Natural killer cell treated with Interleukin-12 subunit alpha and Interleukin-12 subunit beta and Interleukin-15 and Interleukin-18, amount 100 ng/mL, for 72 hours (primary cell): ENCODE data around the gene DDIT3. TPM values are rescaled to one million over a fixed set of nuclear protein-coding genes. Genes with fewer than 3 reads are reported as not detected.
"Not testable (repeated sequence)": the region's sequence is repeated elsewhere in the genome, so short reads cannot be mapped to it uniquely, and the experiment has no call there.

ENCODE experiments used
- ATAC-seq, 2 donors: fragments of 150-1000 bp; cut with Tn5 transposase in 1 of 2; sonication (Bioruptor Pico), chemical (Tn5 transposase) in 1 of 2; 2 replicates each; pipeline ENCODE4 v1.10.0; 2021
- DNase-seq: peaks from one replicate; pipeline ENCODE4 v3.0.0; 2022; ENCODE audit warnings: low spot score
- H3K27ac Mint-ChIP-seq, 2 donors: 1 replicate in 1 of 2; 2 replicates in 1 of 2; pipeline ENCODE4 v1.8.0; 2022; ENCODE audit warnings: mixed read lengths in 2 of 2, mild to moderate bottlenecking in 1 of 2, moderate library complexity in 1 of 2
- H3K27me3 Mint-ChIP-seq, 2 donors: 1 replicate in 1 of 2; 2 replicates in 1 of 2; pipeline ENCODE4 v1.8.0; 2022; ENCODE audit warnings: mixed read lengths in 2 of 2
- H3K36me3 Mint-ChIP-seq: one replicate; pipeline ENCODE4 v1.8.0; 2022; ENCODE audit warnings: mixed read lengths
- H3K4me1 Mint-ChIP-seq, 2 donors: 1 replicate in 1 of 2; 2 replicates in 1 of 2; pipeline ENCODE4 v1.8.0; 2022; ENCODE audit warnings: low read depth in 2 of 2, mixed read lengths in 2 of 2, mild to moderate bottlenecking in 1 of 2
- H3K4me3 Mint-ChIP-seq: one replicate; pipeline ENCODE4 v1.8.0; 2022; ENCODE audit warnings: mixed read lengths
- H3K9me3 Mint-ChIP-seq: 2 replicates; pipeline ENCODE4 v1.8.0; 2022; ENCODE audit warnings: mixed read lengths
- total RNA-seq, 2 donors: library from RNA; stranded (reverse); gene quantifications; one replicate each; pipeline ENCODE4 v1.2.3, GENCODE V29; 2022

Gene DDIT3
- total RNA-seq = 10 to 100 TPM; 22.2 to 39.8 TPM

- DNase-seq (peak; percentile 100), ATAC-seq (peak; percentile 87 to 89)
- H3K36me3 Mint-ChIP-seq = peaks cover 35% of the 10 kb centered on the region
- no peaks in the 10 kb centered on the region for H3K9me3 Mint-ChIP-seq
- peak within 1 kb of the TSS; percentile 88 for H3K4me3 Mint-ChIP-seq
- H3K27me3 Mint-ChIP-seq = no peaks in the 10 kb centered on the region
- H3K4me1 Mint-ChIP-seq = peaks cover 56 to 67% of the 10 kb centered on the region in 2 donors
- peak within 1 kb of the TSS; percentile 98 to 100 for H3K27ac Mint-ChIP-seq
These were observed at the start of gene DDIT3 for GRCh38 chr12:57520053-57520818. TSS of gene DDIT3 (minus strand) at chr12:57520514. CDS start at chr12:57517406, 3,108 bp downstream.

- no peak overlapping the region for H3K4me3 Mint-ChIP-seq
- peaks cover under 1 to 8% of the 10 kb centered on the region in 2 donors for H3K27me3 Mint-ChIP-seq
- no peaks in the 10 kb centered on the region for H3K9me3 Mint-ChIP-seq
- no peaks in the 10 kb centered on the region for H3K4me1 Mint-ChIP-seq
- no peak overlapping the region for H3K27ac Mint-ChIP-seq
- no peak for DNase-seq
- ATAC-seq = no peak
- H3K36me3 Mint-ChIP-seq = no peaks in the 10 kb centered on the region
These were observed 49.5 kb upstream of the DDIT3 start for GRCh38 chr12:57569858-57570257.

GRCh38 chr12:57568838-57569237 is 48.5 kb upstream of the DDIT3 start:
- Mint-ChIP-seq H3K4me1 (no peaks in the 10 kb centered on the region), H3K4me3 (no peak overlapping the region), H3K9me3 (no peaks in the 10 kb centered on the region), H3K27me3 (peaks cover 11 to 13% of the 10 kb centered on the region in 2 donors), H3K36me3 (no peaks in the 10 kb centered on the region), H3K27ac (no peak overlapping the region)
- no peak for DNase-seq
- ATAC-seq = no peak

DNA sequence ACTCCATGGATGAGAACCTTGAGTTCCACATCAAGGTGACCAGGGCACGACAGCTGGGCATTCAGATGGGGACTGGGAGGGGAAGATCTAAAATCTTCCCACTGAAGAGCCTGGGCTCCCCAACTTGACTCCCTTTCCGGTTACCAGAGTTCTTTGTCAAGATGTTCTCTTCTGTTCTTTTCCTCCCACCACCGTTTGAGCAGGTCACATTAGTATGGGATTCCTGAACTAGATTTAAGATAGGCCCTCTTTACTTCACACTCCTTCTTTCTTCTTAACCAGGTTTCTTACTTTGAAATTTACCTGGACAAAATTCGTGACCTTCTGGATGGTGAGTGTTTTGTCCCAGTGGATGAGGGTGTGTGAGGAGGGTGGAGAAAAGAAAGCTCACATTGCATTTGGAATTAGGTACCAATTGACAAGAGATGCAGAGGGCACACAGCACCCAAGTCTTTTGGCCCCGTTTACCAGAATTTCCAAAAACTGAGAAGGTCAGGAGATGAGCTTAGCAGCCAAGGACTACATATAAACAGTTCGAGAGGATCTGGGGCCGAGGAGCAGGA is 43.9 kb upstream of the DDIT3 start:
- H3K36me3 Mint-ChIP-seq = no peaks in the 10 kb centered on the region
- H3K4me3 Mint-ChIP-seq = no peak overlapping the region
- ATAC-seq (no peak), DNase-seq (no peak)
- no peak overlapping the region for H3K27ac Mint-ChIP-seq
- H3K4me1 Mint-ChIP-seq = no peaks in the 10 kb centered on the region
- peaks cover 19 to 26% of the 10 kb centered on the region in 2 donors for H3K27me3 Mint-ChIP-seq
- H3K9me3 Mint-ChIP-seq = no peaks in the 10 kb centered on the region

DNA sequence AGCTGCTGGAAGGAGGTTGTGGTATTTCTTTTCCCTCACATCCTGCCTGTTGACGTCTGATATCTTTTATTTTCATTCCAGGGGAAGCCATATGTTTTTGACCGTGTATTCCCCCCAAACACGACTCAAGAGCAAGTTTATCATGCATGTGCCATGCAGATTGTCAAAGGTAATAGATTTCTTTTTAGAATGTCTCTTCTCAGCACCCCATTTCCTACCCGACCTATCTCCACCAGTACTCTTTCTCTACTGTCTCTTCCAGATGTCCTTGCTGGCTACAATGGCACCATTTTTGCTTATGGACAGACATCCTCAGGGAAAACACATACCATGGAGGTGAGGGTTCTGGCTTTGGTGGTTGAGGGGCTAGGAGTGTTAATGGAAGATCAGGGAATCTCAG is 43.0 kb upstream of the DDIT3 start:
- no peak for ATAC-seq
- Mint-ChIP-seq H3K27ac (no peak overlapping the region), H3K27me3 (peaks cover 17 to 26% of the 10 kb centered on the region in 2 donors), H3K36me3 (no peaks in the 10 kb centered on the region), H3K4me3 (no peak overlapping the region), H3K9me3 (no peaks in the 10 kb centered on the region), H3K4me1 (no peaks in the 10 kb centered on the region)
- DNase-seq = no peak

DNA sequence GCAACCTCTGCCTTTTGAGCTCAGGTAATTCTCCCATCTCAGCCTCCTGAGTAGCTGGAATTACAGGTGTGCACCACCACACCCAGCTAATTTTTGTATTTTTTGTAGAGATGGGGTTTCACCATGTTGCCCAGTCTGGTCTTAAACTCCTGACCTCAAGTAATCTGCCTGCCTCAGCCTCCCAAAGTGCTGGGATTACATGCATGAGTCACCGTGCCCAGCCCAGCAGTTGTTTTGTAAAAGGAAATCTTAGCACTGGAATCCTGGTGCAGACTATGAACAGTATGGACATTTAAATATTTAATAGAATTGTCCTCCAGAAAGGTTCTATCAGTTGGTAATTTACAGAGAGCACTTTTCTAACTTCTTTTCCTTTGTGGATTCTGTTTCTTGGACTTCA is 40.8 kb upstream of the DDIT3 start:
- not testable (repeated sequence) for H3K9me3 Mint-ChIP-seq, DNase-seq, H3K4me1 Mint-ChIP-seq, H3K36me3 Mint-ChIP-seq, ATAC-seq, H3K4me3 Mint-ChIP-seq, H3K27ac Mint-ChIP-seq
- H3K27me3 Mint-ChIP-seq = peaks cover 15 to 26% of the 10 kb centered on the region in 2 donors

DNA sequence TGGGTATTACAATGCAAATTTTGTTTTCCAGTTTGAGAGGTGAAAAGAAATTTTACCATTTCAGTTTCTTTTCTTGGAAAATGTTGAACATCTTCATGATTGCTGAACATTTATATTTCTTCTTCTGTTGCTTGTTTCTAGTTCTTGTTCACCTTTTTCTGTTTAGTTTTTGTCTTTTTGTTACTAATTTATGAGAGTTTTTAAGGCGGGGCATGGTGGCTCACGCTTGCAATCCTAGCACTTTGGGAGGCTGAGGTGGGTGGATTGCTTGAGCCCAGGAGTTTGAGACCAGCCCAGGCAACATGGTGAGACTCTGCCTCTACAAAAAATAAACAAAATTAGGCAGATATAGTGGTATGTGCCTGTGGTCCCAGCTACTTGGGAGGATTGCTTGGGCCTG is 40.2 kb upstream of the DDIT3 start:
- H3K27ac Mint-ChIP-seq = no peak overlapping the region
- DNase-seq = no peak
- no peak overlapping the region for H3K4me3 Mint-ChIP-seq
- H3K36me3 Mint-ChIP-seq = no peaks in the 10 kb centered on the region
- ATAC-seq = no peak
- no peaks in the 10 kb centered on the region for H3K9me3 Mint-ChIP-seq
- peaks cover 15 to 26% of the 10 kb centered on the region in 2 donors for H3K27me3 Mint-ChIP-seq
- no peaks in the 10 kb centered on the region for H3K4me1 Mint-ChIP-seq

GRCh38 chr12:57558864-57559263 is 38.5 kb upstream of the DDIT3 start:
- ATAC-seq = no peak
- no peak overlapping the region for H3K4me3 Mint-ChIP-seq
- no peaks in the 10 kb centered on the region for H3K4me1 Mint-ChIP-seq
- H3K27ac Mint-ChIP-seq = no peak overlapping the region
- H3K9me3 Mint-ChIP-seq = no peaks in the 10 kb centered on the region
- H3K36me3 Mint-ChIP-seq = no peaks in the 10 kb centered on the region
- peaks cover 10 to 16% of the 10 kb centered on the region in 2 donors for H3K27me3 Mint-ChIP-seq
- no peak for DNase-seq

GRCh38 chr12:57554897-57555296 is 34.6 kb upstream of the DDIT3 start:
- peaks cover 10 to 12% of the 10 kb centered on the region in 2 donors for H3K27me3 Mint-ChIP-seq
- no peak overlapping the region for H3K4me3 Mint-ChIP-seq
- H3K27ac Mint-ChIP-seq = no peak overlapping the region
- H3K36me3 Mint-ChIP-seq = no peaks in the 10 kb centered on the region
- peaks cover 4 to 7% of the 10 kb centered on the region in 2 donors for H3K4me1 Mint-ChIP-seq
- ATAC-seq (no peak), DNase-seq (no peak)
- H3K9me3 Mint-ChIP-seq = no peaks in the 10 kb centered on the region

DNA sequence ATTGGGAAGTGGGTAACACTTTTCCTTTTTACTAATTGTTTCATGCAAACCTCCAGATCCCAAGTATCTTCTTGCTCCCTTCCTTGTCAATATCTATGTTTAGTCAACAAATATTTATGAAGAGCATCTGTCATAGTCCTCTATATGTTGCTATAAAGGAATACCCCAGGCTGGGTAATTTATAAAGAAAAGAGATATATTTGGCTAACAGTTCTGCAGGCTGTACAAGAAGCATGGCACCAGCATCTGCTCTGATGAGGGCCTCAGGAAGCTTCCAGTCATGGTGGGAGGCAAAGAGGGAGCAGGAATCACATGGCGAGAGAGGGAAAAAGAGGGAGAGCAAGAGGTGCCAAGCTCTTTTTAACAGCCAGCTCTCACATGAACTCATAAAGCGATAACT is 34.1 kb upstream of the DDIT3 start:
- Mint-ChIP-seq H3K4me3 (no peak overlapping the region), H3K9me3 (no peaks in the 10 kb centered on the region), H3K27ac (no peak overlapping the region), H3K27me3 (peaks cover 10 to 13% of the 10 kb centered on the region in 2 donors), H3K4me1 (peaks cover 5 to 7% of the 10 kb centered on the region in 2 donors), H3K36me3 (no peaks in the 10 kb centered on the region)
- DNase-seq = no peak
- ATAC-seq = no peak

- no peaks in the 10 kb centered on the region for H3K36me3 Mint-ChIP-seq
- H3K4me1 Mint-ChIP-seq = peaks cover 7 to 9% of the 10 kb centered on the region in 2 donors
- H3K9me3 Mint-ChIP-seq = no peaks in the 10 kb centered on the region
- no peak overlapping the region for H3K27ac Mint-ChIP-seq
- DNase-seq = no peak
- ATAC-seq = no peak
- no peak overlapping the region for H3K4me3 Mint-ChIP-seq
- H3K27me3 Mint-ChIP-seq = peaks cover 10 to 19% of the 10 kb centered on the region in 2 donors
These were observed 33.3 kb upstream of the DDIT3 start for GRCh38 chr12:57553343-57554202.

DNA sequence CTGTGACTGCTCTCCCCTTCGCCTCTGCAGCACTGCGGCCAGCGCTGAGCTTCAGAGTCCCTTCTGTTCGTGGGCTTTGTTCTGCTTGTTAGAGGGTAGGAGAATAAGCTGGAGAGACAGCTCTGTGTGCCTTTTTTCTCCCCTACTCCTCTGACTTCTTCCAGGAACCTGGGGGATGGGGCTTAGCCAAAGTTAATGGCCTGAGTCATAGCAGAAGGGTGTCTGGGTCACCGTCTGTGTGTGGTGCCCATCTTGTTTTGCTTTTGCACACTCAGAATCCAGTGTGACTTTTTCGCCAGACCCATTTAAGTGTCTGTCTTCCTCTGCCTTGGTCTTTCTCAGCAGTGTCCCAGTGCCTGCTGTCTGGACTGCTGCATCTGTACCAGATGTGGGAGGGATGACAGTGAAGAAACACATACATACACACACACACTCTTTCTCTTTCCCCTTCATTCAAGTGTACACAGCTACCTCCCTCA is 32.6 kb upstream of the DDIT3 start:
- Mint-ChIP-seq H3K4me3 (no peak overlapping the region), H3K4me1 (peaks cover 7 to 9% of the 10 kb centered on the region in 2 donors), H3K9me3 (no peaks in the 10 kb centered on the region), H3K36me3 (no peaks in the 10 kb centered on the region), H3K27ac (no peak overlapping the region), H3K27me3 (peaks cover 10 to 20% of the 10 kb centered on the region in 2 donors)
- DNase-seq (no peak), ATAC-seq (no peak)

DNA sequence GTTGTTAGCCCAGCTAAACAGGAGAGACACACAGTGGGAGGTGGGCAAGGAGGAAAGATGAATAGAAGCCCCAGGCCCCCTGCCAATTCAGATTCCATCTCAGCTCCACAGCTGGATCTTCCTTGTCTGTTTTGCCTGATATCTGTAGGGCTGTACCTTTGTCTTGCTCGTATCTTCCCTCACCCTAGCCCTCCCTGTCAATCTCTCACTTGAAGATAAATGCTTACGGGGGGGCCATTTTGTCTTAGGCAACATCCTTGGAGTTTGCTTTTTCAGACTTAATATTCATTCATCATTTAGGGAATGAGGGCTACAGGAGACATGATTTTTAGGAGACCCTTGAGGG is 32.0 kb upstream of the DDIT3 start:
- Mint-ChIP-seq H3K4me1 (peaks cover 9 to 12% of the 10 kb centered on the region in 2 donors), H3K27ac (no peak overlapping the region), H3K9me3 (no peaks in the 10 kb centered on the region), H3K36me3 (no peaks in the 10 kb centered on the region), H3K4me3 (no peak overlapping the region), H3K27me3 (peaks cover 10 to 20% of the 10 kb centered on the region in 2 donors)
- DNase-seq = no peak
- ATAC-seq = no peak
